Choroid plexus epithelial cell (primary cell): Measurements from ENCODE around the gene NRBF2.

ENCODE experiments used
- DNase-seq: peaks from one replicate; pipeline ENCODE4 v3.0.0-alpha.2; 2010; ENCODE audit warnings: low read depth
- H3K4me3 ChIP-seq: 2 replicates; pipeline ENCODE4 v1.5.1; 2011; ENCODE audit warnings: low read depth, mild to moderate bottlenecking, control low read depth, low read length, moderate library complexity
- CTCF ChIP-seq: conservative IDR thresholded peaks from 2 replicates; pipeline ENCODE4 v1.5.1; 2011; ENCODE audit warnings: low read depth, mild to moderate bottlenecking, control low read depth, inconsistent platforms, low read length, moderate library complexity

NRBF2 gene

GRCh38 chr10:63123727-63124362 lies 9.3 kb upstream of the NRBF2 start:
- peak; percentile 26 for DNase-seq
- TF ChIP-seq CTCF = no peak
- H3K4me3 ChIP-seq = no peak overlapping the region

GRCh38 chr10:63125459-63125858 lies 7.7 kb upstream of the NRBF2 start:
- no peak for TF ChIP-seq CTCF
- DNase-seq = no peak
- H3K4me3 ChIP-seq = no peak overlapping the region

GRCh38 chr10:63128443-63128842 lies 4.7 kb upstream of the NRBF2 start:
- no peak for TF ChIP-seq CTCF
- no peak overlapping the region for H3K4me3 ChIP-seq
- DNase-seq = peak; percentile 46

DNA sequence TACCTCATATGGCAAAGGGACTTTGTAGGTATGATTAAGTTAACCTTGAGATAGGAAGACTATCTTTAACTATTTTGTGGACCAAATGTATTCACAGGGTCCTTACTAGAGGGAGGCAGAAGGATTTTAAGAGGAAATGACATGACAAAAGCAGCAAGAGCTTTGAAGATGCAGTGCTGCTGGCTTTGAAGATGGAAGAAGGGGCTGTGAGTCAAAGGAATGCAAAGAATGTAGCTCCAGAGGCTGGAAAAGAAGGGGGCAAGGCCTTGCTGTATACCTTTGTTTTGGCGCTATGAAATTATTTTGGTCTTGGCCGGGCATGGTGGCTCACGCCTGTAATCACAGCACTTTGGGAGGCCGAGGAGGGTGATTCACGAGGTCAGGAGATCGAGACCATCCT lies 3.2 kb upstream of the NRBF2 start:
- no peak for TF ChIP-seq CTCF
- peak; percentile 32 for DNase-seq
- no peak overlapping the region for H3K4me3 ChIP-seq

GRCh38 chr10:63132651-63133055 lies 475 bp upstream of the NRBF2 start:
- no peak for TF ChIP-seq CTCF
- DNase-seq = no peak
- H3K4me3 ChIP-seq = no peak overlapping the region

- DNase-seq = peak; percentile 58
- TF ChIP-seq CTCF = no peak
- H3K4me3 ChIP-seq = peak overlapping the region; percentile 96
These were observed 861 bp downstream of the NRBF2 start for GRCh38 chr10:63133821-63134557.

GRCh38 chr10:63137306-63137705 lies 4.2 kb downstream of the NRBF2 start:
- no peak for TF ChIP-seq CTCF
- no peak overlapping the region for H3K4me3 ChIP-seq
- peak; percentile 96 for DNase-seq
